GM12878 (cell line): ENCODE data around the gene DYNC2H1.

Experiments used
- CREB1 ChIP-seq: IDR thresholded peaks from 2 replicates; pipeline ENCODE4 v1.6.1; 2012; ENCODE audit warnings: low read depth, mild to moderate bottlenecking, inconsistent platforms
- CTCF ChIP-seq, 3 experiments: IDR thresholded peaks in 2 of 3; conservative IDR thresholded peaks in 1 of 3; 2 replicates each; pipeline ENCODE4 v1.5.1; 2011; ENCODE audit warnings: low read depth in 3 of 3, low read length in 3 of 3, mild to moderate bottlenecking in 3 of 3, control low read depth in 2 of 3, moderate library complexity in 2 of 3, inconsistent platforms in 1 of 3, mixed read lengths in 1 of 3; ENCODE audit not compliant: control insufficient read depth in 2 of 3, insufficient read depth in 1 of 3; ENCODE audit errors: extremely low read depth in 1 of 3
- FOXM1 ChIP-seq: IDR thresholded peaks from 2 replicates; pipeline ENCODE4 v1.6.1; 2012; ENCODE audit warnings: low read depth, mild to moderate bottlenecking, inconsistent platforms, low read length, moderate library complexity
- POLR2A ChIP-seq: IDR thresholded peaks from 2 replicates; pipeline ENCODE4 v1.6.1; 2011; ENCODE audit warnings: low read depth, mild to moderate bottlenecking, low read length
- SMC3 ChIP-seq: IDR thresholded peaks from 2 replicates; pipeline ENCODE4 v1.6.1; 2011; ENCODE audit warnings: low read length, improper control_type of control experiment, borderline replicate concordance

- TF ChIP-seq POLR2A (no peak), CTCF (IDR thresholded peaks at IDR 0.05 in 2 of 3, conservative IDR thresholded peaks at IDR 0.05 in 1 of 3; ENCODE audit: control insufficient read depth in 2 of 3, extremely low read depth in 1 of 3, insufficient read depth in 1 of 3, low read depth in 3 of 3, low read length in 3 of 3) (peak; percentile 44 to 58 (median 54)), SMC3 (no peak), CREB1 (peak; percentile 34; the same call in 1 of the 2 replicates), FOXM1 (no peak)
Observed at GRCh38 chr11:103108933-103109817, at the start of gene DYNC2H1.
